Fibroblast of villous mesenchyme (primary cell): ENCODE measurements around the gene MAP2. TPM values are rescaled to one million over a fixed set of nuclear protein-coding genes. Genes with fewer than 3 reads are reported as not detected.

Experiments used
- DNase-seq: peaks from one replicate; pipeline ENCODE4 v3.0.0-alpha.2; 2010; ENCODE audit warnings: low read depth
- H3K4me3 ChIP-seq: 2 replicates; pipeline ENCODE4 v1.5.1; 2011; ENCODE audit warnings: low read depth, mild to moderate bottlenecking, low read length
- CTCF ChIP-seq: IDR thresholded peaks from 2 replicates; pipeline ENCODE4 v1.5.1; 2012; ENCODE audit warnings: low read depth, mild to moderate bottlenecking, low read length; ENCODE audit not compliant: insufficient read depth
- total RNA-seq: library from RNA; depleted of rRNA; stranded (reverse); fragments of >200 nt; gene quantifications from 2 replicates; pipeline ENCODE4 v1.2.3, GENCODE V29; 2012

The MAP2 gene
- total RNA-seq, 1 donor, result 37.1 TPM

- no peak overlapping the region for H3K4me3 ChIP-seq
- no peak for DNase-seq
- no peak for TF ChIP-seq CTCF
These were observed 141.0 kb downstream of the MAP2 start for GRCh38 chr2:209564816-209565215.

- no peak for TF ChIP-seq CTCF
- H3K4me3 ChIP-seq, result no peak overlapping the region
- no peak for DNase-seq
These were observed 142.2 kb downstream of the MAP2 start for GRCh38 chr2:209565896-209566582.

- no peak overlapping the region for H3K4me3 ChIP-seq
- DNase-seq, result no peak
- TF ChIP-seq CTCF, result no peak
These were observed 146.3 kb downstream of the MAP2 start for GRCh38 chr2:209570194-209570593.

GRCh38 chr2:209574515-209574914 lies 150.7 kb downstream of the MAP2 start:
- DNase-seq, result no peak
- no peak for TF ChIP-seq CTCF
- H3K4me3 ChIP-seq, result no peak overlapping the region

GRCh38 chr2:209577376-209578357 lies 153.8 kb downstream of the MAP2 start:
- peak; percentile 19 for TF ChIP-seq CTCF
- H3K4me3 ChIP-seq, result no peak overlapping the region
- peak; percentile 20 for DNase-seq

- TF ChIP-seq CTCF, result no peak
These were observed 154.7 kb downstream of the MAP2 start for GRCh38 chr2:209578394-209579001.

More at GRCh38 chr2:209578394-209579001, 154.7 kb downstream of the MAP2 start:
- H3K4me3 ChIP-seq, result no peak overlapping the region
- DNase-seq, result no peak
